Suprapubic skin (tissue), 4 donors: ENCODE results near the gene GNAQ. TPM values are rescaled to one million over a fixed set of nuclear protein-coding genes. Genes with fewer than 3 reads are reported as not detected.

ENCODE experiments used
- DNase-seq, 2 donors: peaks; one replicate each; pipeline ENCODE4 v3.0.0-alpha.2; 2019; ENCODE audit warnings: low spot score in 2 of 2
- H3K27ac ChIP-seq: fragments of 200-600 bp; sonication (generic); one replicate; pipeline ENCODE4 v1.5.1; 2019
- H3K27me3 ChIP-seq: fragments of 200-600 bp; sonication (generic); one replicate; pipeline ENCODE4 v1.5.1; 2019
- H3K36me3 ChIP-seq: fragments of 200-600 bp; sonication (generic); one replicate; pipeline ENCODE4 v1.5.1; 2019
- H3K4me1 ChIP-seq: fragments of 200-600 bp; sonication (generic); one replicate; pipeline ENCODE4 v1.5.1; 2019
- H3K4me3 ChIP-seq: fragments of 200-600 bp; sonication (generic); one replicate; pipeline ENCODE4 v1.5.1; 2019; ENCODE audit warnings: mild to moderate bottlenecking
- H3K9me3 ChIP-seq: fragments of 200-600 bp; sonication (generic); one replicate; pipeline ENCODE4 v1.5.1; 2019
- EP300 ChIP-seq: sonication (generic); formaldehyde crosslinking; IDR thresholded peaks from one replicate; pipeline ENCODE4 v1.6.1; 2017; ENCODE audit warnings: antibody characterized with exemption
- POLR2A ChIP-seq, 2 donors: fragments of 450-650 bp; IDR thresholded peaks; one replicate each; pipeline ENCODE4 v1.6.1; 2017; ENCODE audit warnings: antibody characterized with exemption in 2 of 2, mild to moderate bottlenecking in 2 of 2, moderate library complexity in 2 of 2
- POLR2AphosphoS5 ChIP-seq, 3 donors: sonication (generic); formaldehyde crosslinking; IDR thresholded peaks; one replicate each; pipeline ENCODE4 v1.6.1; 2017; ENCODE audit warnings: antibody characterized with exemption in 3 of 3
- WGBS: methylation state at CpG from one replicate; pipeline ENCODE4 v1.1.5; 2018; 5-methylcytosine and 5-hydroxymethylcytosine counted together
- total RNA-seq, 4 donors: library from RNA; depleted of rRNA; stranded (reverse); fragments of >200 nt; gene quantifications; one replicate each; pipeline ENCODE4 v1.1.0, GENCODE V29; 2016
- TF ChIP-seq, protein P1 (sequence below), 2 donors: fragments of 200-600 bp in 1 of 2; fragments of 450-650 bp in 1 of 2; sonication (generic) in 1 of 2; IDR thresholded peaks; one replicate each; pipeline ENCODE4 v1.5.1; 2016 to 2019; ENCODE audit warnings: antibody characterized with exemption in 2 of 2, mild to moderate bottlenecking in 1 of 2, moderate library complexity in 1 of 2

The GNAQ gene
- total RNA-seq, 4 donors from 2014 or later, result 16.0 to 29.0 (median 17.7) TPM

DNA sequence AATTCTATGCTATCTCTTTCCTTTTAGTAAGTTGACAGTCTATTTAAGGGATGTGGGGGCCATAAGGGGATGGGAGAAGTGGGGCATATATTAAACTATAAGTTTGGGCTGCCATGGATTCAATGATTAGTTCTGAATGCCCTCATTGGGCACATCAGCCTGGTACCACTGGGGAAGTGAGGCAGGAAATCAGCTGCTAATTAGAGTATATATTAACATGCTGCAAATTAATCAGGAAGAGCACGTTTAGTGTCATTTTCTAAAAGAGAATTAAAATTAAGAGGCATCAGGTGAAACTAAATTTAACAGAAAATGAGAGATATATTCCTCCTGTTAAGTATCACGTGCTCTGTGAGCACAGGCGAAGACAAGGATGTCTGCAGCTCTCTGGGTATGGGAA, 260.4 kb downstream of the GNAQ start:
- Histone ChIP-seq H3K9me3 (no peaks in the 10 kb centered on the region), H3K36me3 (peaks cover 5% of the 10 kb centered on the region), H3K4me3 (no peak overlapping the region), H3K27me3 (no peaks in the 10 kb centered on the region), H3K27ac (no peak overlapping the region), H3K4me1 (no peaks in the 10 kb centered on the region)
- DNase-seq, result no peak
- WGBS, result 94% methylated on average over 3 of the region's 3 CpGs
- TF ChIP-seq EP300, result no peak
- no peak for TF ChIP-seq POLR2A (IDR thresholded peaks at IDR 0.05)
- TF ChIP-seq, protein P1, sequence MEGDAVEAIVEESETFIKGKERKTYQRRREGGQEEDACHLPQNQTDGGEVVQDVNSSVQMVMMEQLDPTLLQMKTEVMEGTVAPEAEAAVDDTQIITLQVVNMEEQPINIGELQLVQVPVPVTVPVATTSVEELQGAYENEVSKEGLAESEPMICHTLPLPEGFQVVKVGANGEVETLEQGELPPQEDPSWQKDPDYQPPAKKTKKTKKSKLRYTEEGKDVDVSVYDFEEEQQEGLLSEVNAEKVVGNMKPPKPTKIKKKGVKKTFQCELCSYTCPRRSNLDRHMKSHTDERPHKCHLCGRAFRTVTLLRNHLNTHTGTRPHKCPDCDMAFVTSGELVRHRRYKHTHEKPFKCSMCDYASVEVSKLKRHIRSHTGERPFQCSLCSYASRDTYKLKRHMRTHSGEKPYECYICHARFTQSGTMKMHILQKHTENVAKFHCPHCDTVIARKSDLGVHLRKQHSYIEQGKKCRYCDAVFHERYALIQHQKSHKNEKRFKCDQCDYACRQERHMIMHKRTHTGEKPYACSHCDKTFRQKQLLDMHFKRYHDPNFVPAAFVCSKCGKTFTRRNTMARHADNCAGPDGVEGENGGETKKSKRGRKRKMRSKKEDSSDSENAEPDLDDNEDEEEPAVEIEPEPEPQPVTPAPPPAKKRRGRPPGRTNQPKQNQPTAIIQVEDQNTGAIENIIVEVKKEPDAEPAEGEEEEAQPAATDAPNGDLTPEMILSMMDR (IDR thresholded peaks at IDR 0.05), result no peak
- no peak for TF ChIP-seq POLR2AphosphoS5 (IDR thresholded peaks at IDR 0.05)

GRCh38 chr9:77770340-77770739, 261.3 kb downstream of the GNAQ start:
- DNase-seq, result no peak
- H3K9me3 ChIP-seq, result no peaks in the 10 kb centered on the region
- no peaks in the 10 kb centered on the region for H3K27me3 ChIP-seq
- H3K27ac ChIP-seq, result no peak overlapping the region
- TF ChIP-seq, protein P1 (IDR thresholded peaks at IDR 0.05), result no peak
- no peak for TF ChIP-seq POLR2A (IDR thresholded peaks at IDR 0.05)
- no peak for TF ChIP-seq POLR2AphosphoS5 (IDR thresholded peaks at IDR 0.05)
- TF ChIP-seq EP300, result no peak
- peaks cover 5% of the 10 kb centered on the region for H3K36me3 ChIP-seq
- no peak overlapping the region for H3K4me3 ChIP-seq
- 87% methylated on average over 6 of the region's 6 CpGs for WGBS
- no peaks in the 10 kb centered on the region for H3K4me1 ChIP-seq

DNA sequence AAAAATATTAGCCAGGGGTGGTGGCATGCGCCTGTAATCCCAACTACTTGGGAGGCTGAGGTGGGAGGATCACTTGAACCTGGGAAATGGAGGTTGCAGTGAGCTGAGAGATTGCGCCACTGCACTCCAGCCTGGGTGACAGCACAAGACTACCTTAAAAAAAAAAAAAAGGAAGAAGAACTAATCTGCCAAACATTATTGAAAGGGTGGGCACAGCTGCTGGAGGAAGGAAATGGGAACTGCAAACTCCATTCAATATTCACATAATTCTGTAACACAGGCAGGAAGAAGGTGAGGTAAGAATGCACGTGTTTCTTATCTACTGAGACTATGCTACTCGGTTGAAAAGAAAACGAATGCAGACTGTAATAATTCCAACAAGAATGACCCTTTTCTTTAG, 262.4 kb downstream of the GNAQ start:
- Histone ChIP-seq H3K27me3 (no peaks in the 10 kb centered on the region), H3K9me3 (no peaks in the 10 kb centered on the region), H3K36me3 (peaks cover 5% of the 10 kb centered on the region), H3K27ac (no peak overlapping the region), H3K4me1 (no peaks in the 10 kb centered on the region), H3K4me3 (no peak overlapping the region)
- WGBS, result 77% methylated on average over 5 of the region's 5 CpGs
- no peak for DNase-seq
- no peak for TF ChIP-seq EP300
- no peak for TF ChIP-seq POLR2AphosphoS5 (IDR thresholded peaks at IDR 0.05)
- TF ChIP-seq, protein P1 (IDR thresholded peaks at IDR 0.05), result no peak
- no peak for TF ChIP-seq POLR2A (IDR thresholded peaks at IDR 0.05)

- H3K27me3 ChIP-seq, result no peaks in the 10 kb centered on the region
- DNase-seq, result no peak
- no peaks in the 10 kb centered on the region for H3K4me1 ChIP-seq
- H3K9me3 ChIP-seq, result no peaks in the 10 kb centered on the region
- no peak overlapping the region for H3K4me3 ChIP-seq
- H3K36me3 ChIP-seq, result no peaks in the 10 kb centered on the region
- no peak overlapping the region for H3K27ac ChIP-seq
- 60% methylated on average over 3 of the region's 3 CpGs for WGBS
- TF ChIP-seq, protein P1 (IDR thresholded peaks at IDR 0.05), result no peak
- no peak for TF ChIP-seq POLR2AphosphoS5 (IDR thresholded peaks at IDR 0.05)
- TF ChIP-seq EP300, result no peak
- no peak for TF ChIP-seq POLR2A (IDR thresholded peaks at IDR 0.05)
Measured at GRCh38 chr9:77766587-77766986, 265.0 kb downstream of the GNAQ start.

GRCh38 chr9:77765781-77766259, 265.8 kb downstream of the GNAQ start:
- H3K9me3 ChIP-seq, result no peaks in the 10 kb centered on the region
- no peak overlapping the region for H3K27ac ChIP-seq
- no peak overlapping the region for H3K4me3 ChIP-seq
- H3K4me1 ChIP-seq, result no peaks in the 10 kb centered on the region
- WGBS, result 88% methylated on average over 2 of the region's 2 CpGs
- no peak for TF ChIP-seq POLR2AphosphoS5 (IDR thresholded peaks at IDR 0.05)
- no peak for TF ChIP-seq POLR2A (IDR thresholded peaks at IDR 0.05)
- TF ChIP-seq EP300, result no peak
- TF ChIP-seq, protein P1 (IDR thresholded peaks at IDR 0.05), result no peak
- DNase-seq, result no peak
- no peaks in the 10 kb centered on the region for H3K36me3 ChIP-seq
- no peaks in the 10 kb centered on the region for H3K27me3 ChIP-seq
